Measurements from ENCODE around the gene RPAP3. TPM values are rescaled to one million over a fixed set of nuclear protein-coding genes. Genes with fewer than 3 reads are reported as not detected.

RPAP3 gene
- total RNA-seq, 1 experiment from 2014 or later = 44.3 TPM

GRCh38 chr12:47715877-47716548 is 10.2 kb upstream of the RPAP3 start:
- H3K27me3 Mint-ChIP-seq (ENCODE audit: low read depth) = peaks cover 73% of the 10 kb centered on the region
- CTCF ChIA-PET = interaction anchor here (0.6 to 8.3 kb wide), 19 partner anchors 10 to 517 kb away, joined by 3 to 104 read pairs (median 4); partner anchors contain the start of genes RAPGEF3, RPAP3 and SLC48A1
- DNase-seq (ENCODE audit: low spot score) (no peak), ATAC-seq (no peak)
- H3K27ac Mint-ChIP-seq = no peak overlapping the region
- POLR2A ChIA-PET = no interaction called here
- TF ChIP-seq, protein P1, sequence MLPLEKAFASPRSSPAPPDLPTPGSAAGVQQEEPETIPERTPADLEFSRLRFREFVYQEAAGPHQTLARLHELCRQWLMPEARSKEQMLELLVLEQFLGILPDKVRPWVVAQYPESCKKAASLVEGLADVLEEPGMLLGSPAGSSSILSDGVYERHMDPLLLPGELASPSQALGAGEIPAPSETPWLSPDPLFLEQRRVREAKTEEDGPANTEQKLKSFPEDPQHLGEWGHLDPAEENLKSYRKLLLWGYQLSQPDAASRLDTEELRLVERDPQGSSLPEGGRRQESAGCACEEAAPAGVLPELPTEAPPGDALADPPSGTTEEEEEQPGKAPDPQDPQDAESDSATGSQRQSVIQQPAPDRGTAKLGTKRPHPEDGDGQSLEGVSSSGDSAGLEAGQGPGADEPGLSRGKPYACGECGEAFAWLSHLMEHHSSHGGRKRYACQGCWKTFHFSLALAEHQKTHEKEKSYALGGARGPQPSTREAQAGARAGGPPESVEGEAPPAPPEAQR (CRISPR knock-in tag; IDR thresholded peaks at IDR 0.05) = no peak
- no peak for TF ChIP-seq MXD4 (CRISPR knock-in tag; IDR thresholded peaks at IDR 0.05; ENCODE audit: borderline replicate concordance)
- TF ChIP-seq ZNF317 (CRISPR knock-in tag; IDR thresholded peaks at IDR 0.05; ENCODE audit: borderline replicate concordance, low read depth) = no peak
- TF ChIP-seq ETV6 (CRISPR knock-in tag; IDR thresholded peaks at IDR 0.05) = no peak
- TF ChIP-seq CREM (CRISPR knock-in tag; IDR thresholded peaks at IDR 0.05) = no peak
- TF ChIP-seq, protein P2, sequence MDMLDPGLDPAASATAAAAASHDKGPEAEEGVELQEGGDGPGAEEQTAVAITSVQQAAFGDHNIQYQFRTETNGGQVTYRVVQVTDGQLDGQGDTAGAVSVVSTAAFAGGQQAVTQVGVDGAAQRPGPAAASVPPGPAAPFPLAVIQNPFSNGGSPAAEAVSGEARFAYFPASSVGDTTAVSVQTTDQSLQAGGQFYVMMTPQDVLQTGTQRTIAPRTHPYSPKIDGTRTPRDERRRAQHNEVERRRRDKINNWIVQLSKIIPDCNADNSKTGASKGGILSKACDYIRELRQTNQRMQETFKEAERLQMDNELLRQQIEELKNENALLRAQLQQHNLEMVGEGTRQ (CRISPR knock-in tag; IDR thresholded peaks at IDR 0.05) = no peak
- no peak for TF ChIP-seq GTF2I (CRISPR knock-in tag; conservative IDR thresholded peaks at IDR 0.05)
- TF ChIP-seq ELF4 (CRISPR knock-in tag; IDR thresholded peaks at IDR 0.05; ENCODE audit: low read depth) = no peak
- TF ChIP-seq ZNF263 (CRISPR knock-in tag; IDR thresholded peaks at IDR 0.05; ENCODE audit: low read depth) = no peak
- TF ChIP-seq TEAD1 (CRISPR knock-in tag; IDR thresholded peaks at IDR 0.05) = no peak
- no peak for TF ChIP-seq E2F5 (CRISPR knock-in tag; IDR thresholded peaks at IDR 0.05)
- TF ChIP-seq, protein P3, sequence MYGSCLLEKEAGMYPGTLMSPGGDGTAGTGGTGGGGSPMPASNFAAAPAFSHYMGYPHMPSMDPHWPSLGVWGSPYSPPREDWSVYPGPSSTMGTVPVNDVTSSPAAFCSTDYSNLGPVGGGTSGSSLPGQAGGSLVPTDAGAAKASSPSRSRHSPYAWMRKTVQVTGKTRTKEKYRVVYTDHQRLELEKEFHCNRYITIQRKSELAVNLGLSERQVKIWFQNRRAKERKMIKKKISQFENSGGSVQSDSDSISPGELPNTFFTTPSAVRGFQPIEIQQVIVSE (CRISPR knock-in tag; IDR thresholded peaks at IDR 0.05; ENCODE audit: borderline replicate concordance) = no peak
- TF ChIP-seq TP53 (CRISPR knock-in tag; IDR thresholded peaks at IDR 0.05) = no peak
- H3K4me3 Mint-ChIP-seq = no peak overlapping the region
- no peaks in the 10 kb centered on the region for H3K36me3 Mint-ChIP-seq
- H3K9me3 Mint-ChIP-seq = no peaks in the 10 kb centered on the region
- peaks cover 29% of the 10 kb centered on the region for H3K4me1 Mint-ChIP-seq

DNA sequence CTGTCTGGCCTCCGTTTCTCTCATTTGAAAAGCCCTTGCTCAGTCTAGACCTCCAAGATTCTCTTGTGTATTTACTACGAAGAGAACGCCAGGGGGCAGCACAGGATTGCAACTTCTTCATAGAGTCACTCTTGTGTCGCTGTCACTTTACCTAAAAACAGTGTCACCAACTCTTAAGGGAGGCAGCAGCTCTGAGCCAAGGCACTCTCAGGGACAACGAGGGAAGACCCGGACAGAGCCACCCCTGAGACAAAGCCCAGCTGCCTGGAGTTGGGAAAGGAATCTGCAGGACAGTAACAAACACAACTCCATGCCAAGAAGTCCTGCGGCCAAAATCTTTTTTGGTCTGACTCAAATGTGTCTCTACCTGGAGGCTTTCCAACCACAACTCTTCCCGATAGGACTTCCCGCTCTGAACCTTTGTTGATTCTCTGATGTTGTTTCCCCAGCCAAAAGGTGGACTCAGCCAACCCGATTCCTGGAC is 9.6 kb upstream of the RPAP3 start:
- CTCF ChIA-PET = interaction anchor here (0.6 to 8.3 kb wide), 25 partner anchors 9 to 683 kb away, joined by 3 to 104 read pairs (median 4); partner anchors contain the start of genes ENDOU, RAPGEF3, RPAP3 and SLC48A1
- Mint-ChIP-seq H3K9me3 (no peaks in the 10 kb centered on the region), H3K36me3 (no peaks in the 10 kb centered on the region), H3K27me3 (ENCODE audit: low read depth) (peaks cover 72% of the 10 kb centered on the region), H3K4me1 (peaks cover 29% of the 10 kb centered on the region), H3K27ac (no peak overlapping the region), H3K4me3 (no peak overlapping the region)
- ATAC-seq (peak; percentile 43), DNase-seq (ENCODE audit: low spot score) (peak; percentile 71)
- TF ChIP-seq, protein P4, sequence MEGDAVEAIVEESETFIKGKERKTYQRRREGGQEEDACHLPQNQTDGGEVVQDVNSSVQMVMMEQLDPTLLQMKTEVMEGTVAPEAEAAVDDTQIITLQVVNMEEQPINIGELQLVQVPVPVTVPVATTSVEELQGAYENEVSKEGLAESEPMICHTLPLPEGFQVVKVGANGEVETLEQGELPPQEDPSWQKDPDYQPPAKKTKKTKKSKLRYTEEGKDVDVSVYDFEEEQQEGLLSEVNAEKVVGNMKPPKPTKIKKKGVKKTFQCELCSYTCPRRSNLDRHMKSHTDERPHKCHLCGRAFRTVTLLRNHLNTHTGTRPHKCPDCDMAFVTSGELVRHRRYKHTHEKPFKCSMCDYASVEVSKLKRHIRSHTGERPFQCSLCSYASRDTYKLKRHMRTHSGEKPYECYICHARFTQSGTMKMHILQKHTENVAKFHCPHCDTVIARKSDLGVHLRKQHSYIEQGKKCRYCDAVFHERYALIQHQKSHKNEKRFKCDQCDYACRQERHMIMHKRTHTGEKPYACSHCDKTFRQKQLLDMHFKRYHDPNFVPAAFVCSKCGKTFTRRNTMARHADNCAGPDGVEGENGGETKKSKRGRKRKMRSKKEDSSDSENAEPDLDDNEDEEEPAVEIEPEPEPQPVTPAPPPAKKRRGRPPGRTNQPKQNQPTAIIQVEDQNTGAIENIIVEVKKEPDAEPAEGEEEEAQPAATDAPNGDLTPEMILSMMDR (IDR thresholded peaks at IDR 0.05) = peak; percentile 72
- no peak for TF ChIP-seq ATF1 (CRISPR knock-in tag; IDR thresholded peaks at IDR 0.05)
- no peak for TF ChIP-seq MYBL2 (CRISPR knock-in tag; IDR thresholded peaks at IDR 0.05)
- no peak for TF ChIP-seq ZNF532 (CRISPR knock-in tag; IDR thresholded peaks at IDR 0.05; ENCODE audit: borderline replicate concordance)
- TF ChIP-seq OVOL2 (CRISPR knock-in tag; IDR thresholded peaks at IDR 0.05; ENCODE audit: borderline replicate concordance) = no peak
- no peak for TF ChIP-seq SMAD4 (CRISPR knock-in tag; IDR thresholded peaks at IDR 0.05)
- POLR2A ChIA-PET = no interaction called here
